GM12875 (cell line): ENCODE data around the gene SMG7.

ENCODE experiments used
- H3K4me3 ChIP-seq: one replicate; pipeline ENCODE4 v1.5.1; 2011; ENCODE audit warnings: low read depth, low read length, control low read depth
- CTCF ChIP-seq: IDR thresholded peaks from 2 replicates; pipeline ENCODE4 v1.5.1; 2011; ENCODE audit warnings: low read depth, mild to moderate bottlenecking, control low read depth, inconsistent platforms, low read length, moderate library complexity, borderline replicate concordance; ENCODE audit not compliant: insufficient read depth

Gene SMG7

GRCh38 chr1:183490932-183491331 lies 18.6 kb downstream of the SMG7 start:
- TF ChIP-seq CTCF, result no peak
- no peak overlapping the region for H3K4me3 ChIP-seq

- no peak for TF ChIP-seq CTCF
- H3K4me3 ChIP-seq, result no peak overlapping the region
These were observed 21.4 kb downstream of the SMG7 start for GRCh38 chr1:183493540-183494245.

- H3K4me3 ChIP-seq, result no peak overlapping the region
- no peak for TF ChIP-seq CTCF
These were observed 23.1 kb downstream of the SMG7 start for GRCh38 chr1:183495420-183495819.

GRCh38 chr1:183497218-183497617 lies 24.9 kb downstream of the SMG7 start:
- no peak overlapping the region for H3K4me3 ChIP-seq

GRCh38 chr1:183498342-183498991 lies 26.2 kb downstream of the SMG7 start:
- no peak for TF ChIP-seq CTCF
- no peak overlapping the region for H3K4me3 ChIP-seq

More at GRCh38 chr1:183497218-183497617, 24.9 kb downstream of the SMG7 start:
- no peak for TF ChIP-seq CTCF

GRCh38 chr1:183505454-183506089 lies 33.3 kb downstream of the SMG7 start:
- no peak overlapping the region for H3K4me3 ChIP-seq
- no peak for TF ChIP-seq CTCF
